GM19468 (cell line): ENCODE measurements around the gene AKR7A3.
"Not testable (repeated sequence)": the region's sequence is repeated elsewhere in the genome, so short reads cannot be mapped to it uniquely, and the experiment has no call there.

Experiments
- ATAC-seq: cut with Tn5 transposase; IDR thresholded peaks from one replicate; pipeline ENCODE4 v1.9.1; 2021; ENCODE audit warnings: mild to moderate bottlenecking, moderate library complexity, moderate number of reproducible peaks; ENCODE audit not compliant: unreplicated experiment; ENCODE audit errors: extremely low read depth

Gene AKR7A3

GRCh38 chr1:19258353-19258752 lies 30.2 kb downstream of the AKR7A3 start:
- ATAC-seq, result no peak

- no peak for ATAC-seq
Measured at GRCh38 chr1:19257178-19257914, 31.2 kb downstream of the AKR7A3 start.

GRCh38 chr1:19256301-19256700 lies 32.3 kb downstream of the AKR7A3 start:
- ATAC-seq, result not testable (repeated sequence)

- no peak for ATAC-seq
Measured at GRCh38 chr1:19255288-19255687, 33.3 kb downstream of the AKR7A3 start.

GRCh38 chr1:19254416-19254815 lies 34.2 kb downstream of the AKR7A3 start:
- no peak for ATAC-seq

GRCh38 chr1:19251305-19252196 lies 37.0 kb downstream of the AKR7A3 start, which contains the start of the genes EMC1 and MRTO4:
Gene EMC1, minus strand, starts transcription at chr1:19251524. Its CDS starts 15 bp downstream, at chr1:19251509.
Gene MRTO4, plus strand, starts transcription at chr1:19251805. Its CDS starts 31 bp downstream, at chr1:19251836.
- peak; percentile 32 for ATAC-seq

- ATAC-seq, result no peak
Measured at GRCh38 chr1:19250629-19251304, 37.8 kb downstream of the AKR7A3 start.

- ATAC-seq, result no peak
Measured at GRCh38 chr1:19240673-19241538, 47.7 kb downstream of the AKR7A3 start.

GRCh38 chr1:19239876-19240275 lies 48.7 kb downstream of the AKR7A3 start:
- no peak for ATAC-seq

GRCh38 chr1:19234224-19234623 lies 54.3 kb downstream of the AKR7A3 start:
- no peak for ATAC-seq
